Osteoblast (primary cell): ENCODE results near the gene BSG. TPM values are rescaled to one million over a fixed set of nuclear protein-coding genes. Genes with fewer than 3 reads are reported as not detected.

Experiments used
- DNase-seq: peaks from one replicate; pipeline ENCODE4 v3.0.0; 2011; ENCODE audit warnings: low spot score, mixed read lengths; ENCODE audit not compliant: insufficient read length; ENCODE audit errors: missing footprints
- H2AFZ ChIP-seq: 2 replicates; pipeline ENCODE4 v1.6.0; 2011; ENCODE audit warnings: mild to moderate bottlenecking, low read length
- H3K27ac ChIP-seq: 2 replicates; pipeline ENCODE4 v1.5.1; 2011; ENCODE audit warnings: mild to moderate bottlenecking, low read depth, low read length, moderate library complexity
- H3K27me3 ChIP-seq: 2 replicates; pipeline ENCODE4 v1.6.0; 2012; ENCODE audit warnings: mild to moderate bottlenecking, control low read depth, inconsistent platforms, low read length, moderate library complexity; ENCODE audit not compliant: insufficient read depth
- H3K36me3 ChIP-seq: 2 replicates; pipeline ENCODE4 v1.5.1; 2011; ENCODE audit warnings: mild to moderate bottlenecking, low read length, control low read depth, moderate library complexity; ENCODE audit not compliant: insufficient read depth
- H3K4me1 ChIP-seq: 2 replicates; pipeline ENCODE4 v1.5.1; 2011; ENCODE audit warnings: mild to moderate bottlenecking, low read length, control low read depth, moderate library complexity; ENCODE audit not compliant: insufficient read depth
- H3K4me2 ChIP-seq: 2 replicates; pipeline ENCODE4 v1.6.0; 2011; ENCODE audit warnings: mild to moderate bottlenecking, low read length; ENCODE audit not compliant: insufficient read depth
- H3K4me3 ChIP-seq: fragments of 200-600 bp; sonication (generic); 3 replicates; pipeline ENCODE4 v1.5.1; 2012; ENCODE audit warnings: mild to moderate bottlenecking, low read length, inconsistent platforms; ENCODE audit not compliant: insufficient read depth
- H3K79me2 ChIP-seq: 2 replicates; pipeline ENCODE4 v1.6.0; 2012; ENCODE audit warnings: mild to moderate bottlenecking, low read length, control low read depth, inconsistent platforms; ENCODE audit not compliant: insufficient read depth
- H3K9me3 ChIP-seq: 2 replicates; pipeline ENCODE4 v1.5.1; 2011; ENCODE audit warnings: low read depth, low read length, control low read depth
- H4K20me1 ChIP-seq: 2 replicates; pipeline ENCODE4 v1.6.0; 2012; ENCODE audit warnings: mild to moderate bottlenecking, low read length, control low read depth; ENCODE audit not compliant: insufficient read depth
- CTCF ChIP-seq: IDR thresholded peaks from 2 replicates; pipeline ENCODE4 v1.5.1; 2011; ENCODE audit warnings: mild to moderate bottlenecking, low read depth, low read length, moderate library complexity; ENCODE audit errors: extremely low read depth
- total RNA-seq: library from RNA; depleted of rRNA; stranded (reverse); fragments of >200 nt; gene quantifications from 2 replicates; pipeline ENCODE4 v1.2.3, GENCODE V29; 2012

Gene BSG
- total RNA-seq, 1 donor = 273 TPM

- H4K20me1 ChIP-seq = no peaks in the 10 kb centered on the region
- no peak overlapping the region for H3K4me3 ChIP-seq
- no peak for DNase-seq
- H3K27me3 ChIP-seq = no peaks in the 10 kb centered on the region
- no peak overlapping the region for H3K27ac ChIP-seq
- no peak overlapping the region for H2AFZ ChIP-seq
- H3K4me2 ChIP-seq = no peak overlapping the region
- H3K36me3 ChIP-seq = no peaks in the 10 kb centered on the region
- no peak for TF ChIP-seq CTCF
- H3K79me2 ChIP-seq = no peaks in the 10 kb centered on the region
- H3K9me3 ChIP-seq = no peaks in the 10 kb centered on the region
- H3K4me1 ChIP-seq = peaks cover 4% of the 10 kb centered on the region
These were observed 6.0 kb upstream of the BSG start for GRCh38 chr19:566403-566802.

- no peak overlapping the region for H3K4me3 ChIP-seq
These were observed 5.6 kb upstream of the BSG start for GRCh38 chr19:566844-567243.

GRCh38 chr19:567296-567900 is 5.0 kb upstream of the BSG start:
- Histone ChIP-seq H3K4me1 (peaks cover 11% of the 10 kb centered on the region), H3K79me2 (peaks cover under 1% of the 10 kb centered on the region), H3K27ac (no peak overlapping the region), H3K9me3 (no peaks in the 10 kb centered on the region), H3K4me2 (no peak overlapping the region), H2AFZ (no peak overlapping the region), H4K20me1 (no peaks in the 10 kb centered on the region), H3K27me3 (no peaks in the 10 kb centered on the region), H3K36me3 (no peaks in the 10 kb centered on the region), H3K4me3 (no peak overlapping the region)
- no peak for TF ChIP-seq CTCF
- no peak for DNase-seq

More at GRCh38 chr19:566844-567243, 5.6 kb upstream of the BSG start:
- peaks cover 8% of the 10 kb centered on the region for H3K4me1 ChIP-seq
- H3K4me2 ChIP-seq = no peak overlapping the region
- no peaks in the 10 kb centered on the region for H3K79me2 ChIP-seq
- H3K27ac ChIP-seq = no peak overlapping the region
- DNase-seq = no peak
- no peaks in the 10 kb centered on the region for H4K20me1 ChIP-seq
- H3K36me3 ChIP-seq = no peaks in the 10 kb centered on the region
- no peaks in the 10 kb centered on the region for H3K27me3 ChIP-seq
- H2AFZ ChIP-seq = no peak overlapping the region
- no peak for TF ChIP-seq CTCF
- H3K9me3 ChIP-seq = no peaks in the 10 kb centered on the region

GRCh38 chr19:570251-570686 is 2.1 kb upstream of the BSG start:
- Histone ChIP-seq H3K4me2 (no peak overlapping the region), H4K20me1 (peaks cover 21% of the 10 kb centered on the region), H3K4me1 (peaks cover 28% of the 10 kb centered on the region), H3K9me3 (no peaks in the 10 kb centered on the region), H3K36me3 (no peaks in the 10 kb centered on the region), H3K27me3 (no peaks in the 10 kb centered on the region), H2AFZ (no peak overlapping the region), H3K79me2 (peaks cover 28% of the 10 kb centered on the region), H3K4me3 (no peak overlapping the region), H3K27ac (no peak overlapping the region)
- TF ChIP-seq CTCF = no peak
- DNase-seq = no peak
